ENCODE data around the gene HEBP1.

The HEBP1 gene

GRCh38 chr12:12946686-12947355, 53.2 kb downstream of the HEBP1 start:
- no peak overlapping the region for H3K4me3 ChIP-seq (replicated peaks in 1 of 2; ENCODE audit: low read depth in 2 of 2, low read length in 2 of 2)
- DNase-seq (ENCODE audit: low read depth in 2 of 2), result peak in 1 of 2 donors; percentile 16
- TF ChIP-seq, protein P1, sequence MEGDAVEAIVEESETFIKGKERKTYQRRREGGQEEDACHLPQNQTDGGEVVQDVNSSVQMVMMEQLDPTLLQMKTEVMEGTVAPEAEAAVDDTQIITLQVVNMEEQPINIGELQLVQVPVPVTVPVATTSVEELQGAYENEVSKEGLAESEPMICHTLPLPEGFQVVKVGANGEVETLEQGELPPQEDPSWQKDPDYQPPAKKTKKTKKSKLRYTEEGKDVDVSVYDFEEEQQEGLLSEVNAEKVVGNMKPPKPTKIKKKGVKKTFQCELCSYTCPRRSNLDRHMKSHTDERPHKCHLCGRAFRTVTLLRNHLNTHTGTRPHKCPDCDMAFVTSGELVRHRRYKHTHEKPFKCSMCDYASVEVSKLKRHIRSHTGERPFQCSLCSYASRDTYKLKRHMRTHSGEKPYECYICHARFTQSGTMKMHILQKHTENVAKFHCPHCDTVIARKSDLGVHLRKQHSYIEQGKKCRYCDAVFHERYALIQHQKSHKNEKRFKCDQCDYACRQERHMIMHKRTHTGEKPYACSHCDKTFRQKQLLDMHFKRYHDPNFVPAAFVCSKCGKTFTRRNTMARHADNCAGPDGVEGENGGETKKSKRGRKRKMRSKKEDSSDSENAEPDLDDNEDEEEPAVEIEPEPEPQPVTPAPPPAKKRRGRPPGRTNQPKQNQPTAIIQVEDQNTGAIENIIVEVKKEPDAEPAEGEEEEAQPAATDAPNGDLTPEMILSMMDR (IDR thresholded peaks at IDR 0.05; ENCODE audit: low read depth, low read length), result no peak

DNA sequence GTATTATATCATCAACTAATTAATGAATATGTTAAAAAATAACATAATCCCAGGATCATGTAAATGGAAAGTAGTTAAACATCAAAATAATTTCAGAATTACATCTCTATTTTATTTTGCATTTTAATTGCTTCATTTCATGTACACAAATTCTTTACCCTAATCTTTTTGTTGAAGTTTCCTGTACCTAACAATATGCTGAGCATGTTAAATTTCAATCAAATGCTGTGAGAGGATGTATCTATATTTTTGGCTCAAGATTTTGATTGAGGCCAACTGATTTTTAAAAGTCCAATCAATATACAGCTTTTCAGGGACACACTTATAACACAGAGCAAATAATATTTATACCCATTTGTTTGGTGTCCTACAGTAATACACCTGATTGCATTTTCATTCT, 54.5 kb downstream of the HEBP1 start:
- TF ChIP-seq, protein P1 (IDR thresholded peaks at IDR 0.05; ENCODE audit: low read depth, low read length), result no peak
- DNase-seq (ENCODE audit: low read depth in 2 of 2), result no peak

DNA sequence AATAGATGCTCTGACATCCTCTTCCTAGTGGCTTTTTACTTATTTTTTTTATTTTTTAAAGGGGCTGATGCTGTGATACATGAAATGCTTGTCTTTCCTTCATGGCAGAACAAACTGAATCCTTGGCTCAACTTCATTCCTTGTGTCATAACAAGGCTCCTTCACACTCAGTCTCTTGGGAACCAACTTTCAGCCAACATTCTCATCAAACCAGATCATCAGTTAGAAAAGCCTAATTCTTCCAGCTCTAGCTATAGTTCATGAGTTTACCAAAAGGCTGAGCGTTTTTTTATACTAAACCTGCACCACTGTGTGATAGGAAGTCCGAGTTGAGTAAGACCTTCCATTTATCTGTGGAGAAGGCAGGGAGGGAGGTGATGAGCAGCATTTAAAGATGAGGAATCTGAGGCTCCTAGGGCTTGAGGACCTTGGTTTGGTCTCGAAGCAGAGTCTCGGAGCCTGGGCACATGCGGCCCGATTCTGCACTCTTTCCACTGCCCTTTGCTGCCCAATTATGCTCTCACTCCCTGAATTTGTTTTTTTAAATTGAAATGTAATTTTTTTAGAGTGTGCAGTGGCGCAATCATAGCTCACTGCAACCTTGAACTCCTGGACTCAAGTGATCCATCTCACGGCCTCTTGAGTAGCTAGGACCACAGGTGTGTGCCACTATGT, 56.3 kb downstream of the HEBP1 start:
- H3K4me3 ChIP-seq (replicated peaks in 1 of 2; ENCODE audit: low read depth in 2 of 2, low read length in 2 of 2), result no peak overlapping the region
- peak; percentile 45 to 79 for DNase-seq (ENCODE audit: low read depth in 2 of 2)
- TF ChIP-seq, protein P1 (IDR thresholded peaks at IDR 0.05; ENCODE audit: low read depth, low read length), result no peak

More for the DNA sequence above, 54.5 kb downstream of the HEBP1 start:
- H3K4me3 ChIP-seq (replicated peaks in 1 of 2; ENCODE audit: low read depth in 2 of 2, low read length in 2 of 2), result no peak overlapping the region

- TF ChIP-seq, protein P1 (IDR thresholded peaks at IDR 0.05; ENCODE audit: low read depth, low read length), result no peak
- DNase-seq (ENCODE audit: low read depth in 2 of 2), result peak in 1 of 2 donors; percentile 9
- H3K4me3 ChIP-seq (replicated peaks in 1 of 2; ENCODE audit: low read depth in 2 of 2, low read length in 2 of 2), result no peak overlapping the region
Observed at GRCh38 chr12:12941450-12942350, 58.4 kb downstream of the HEBP1 start.

DNA sequence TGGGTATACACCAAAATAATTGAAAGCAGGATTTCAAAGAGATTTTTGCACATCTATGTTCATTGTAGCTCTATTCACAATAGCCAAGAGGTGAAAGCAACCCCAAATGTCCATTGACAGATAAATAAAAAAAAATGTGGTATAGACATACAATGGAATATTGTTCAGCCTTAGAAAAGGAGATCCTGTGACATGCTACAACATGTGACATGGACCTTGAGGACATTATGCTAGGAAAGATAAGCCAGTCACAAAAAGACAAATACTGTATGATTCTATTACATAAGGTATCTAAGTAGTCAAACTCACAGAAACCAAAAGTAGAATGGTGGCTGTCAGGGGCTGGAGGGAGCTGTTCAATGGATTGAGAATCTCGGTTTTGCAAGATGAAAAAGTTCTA, 60.2 kb downstream of the HEBP1 start:
- no peak for DNase-seq (ENCODE audit: low read depth in 2 of 2)
- no peak overlapping the region for H3K4me3 ChIP-seq (replicated peaks in 1 of 2; ENCODE audit: low read depth in 2 of 2, low read length in 2 of 2)
- TF ChIP-seq, protein P1 (IDR thresholded peaks at IDR 0.05; ENCODE audit: low read depth, low read length), result no peak

GRCh38 chr12:12938541-12938940, 61.5 kb downstream of the HEBP1 start:
- no peak for DNase-seq (ENCODE audit: low read depth in 2 of 2)
- TF ChIP-seq, protein P1 (IDR thresholded peaks at IDR 0.05; ENCODE audit: low read depth, low read length), result no peak
- H3K4me3 ChIP-seq (replicated peaks in 1 of 2; ENCODE audit: low read depth in 2 of 2, low read length in 2 of 2), result no peak overlapping the region

Data from cardiac fibroblast (primary cell).